Measurements from ENCODE around the gene TSFM. TPM values are rescaled to one million over a fixed set of nuclear protein-coding genes. Genes with fewer than 3 reads are reported as not detected.

The TSFM gene
- total and polyA plus RNA-seq, 2 of the 13 experiments (the other 11 are each of a cell fraction or from before 2014, with no cell fraction given), result 29.8 to 68.3 TPM

GRCh38 chr12:57767305-57767698 lies 15.3 kb upstream of the TSFM start:
- intact Hi-C loops (cut with micrococcal nuclease; ENCODE audit: unreplicated experiment), result no loop called here
- Histone ChIP-seq H3K9me3 (ENCODE audit: low read length) (no peaks in the 10 kb centered on the region), H4K20me1 (ENCODE audit: insufficient read depth, low read length) (no peaks in the 10 kb centered on the region), H3K9ac (ENCODE audit: insufficient read depth, low read depth, low read length) (no peak overlapping the region), H3K79me2 (ENCODE audit: insufficient read depth, low read length) (peaks cover 13% of the 10 kb centered on the region), H3K4me3 (replicated peaks in 1 of 3; ENCODE audit: insufficient read depth in 1 of 3, low read depth in 2 of 3, low read length in 3 of 3) (no peak overlapping the region), H3K4me1 (ENCODE audit: insufficient read depth, low read length) (peaks cover 36% of the 10 kb centered on the region), H3K27me3 (ENCODE audit: control insufficient read depth in 1 of 2, insufficient read depth in 2 of 2, low read length in 2 of 2) (peaks cover 0 to 6% of the 10 kb centered on the region in 2 experiments; a peak in 2 of 5 replicates), H3K27ac (ENCODE audit: extremely low read length, insufficient read depth, low read length) (no peak overlapping the region), H3K4me2 (ENCODE audit: low read depth, low read length) (no peak overlapping the region), H2AFZ (ENCODE audit: low read length) (no peak overlapping the region), H3K36me3 (replicated peaks in 1 of 2; ENCODE audit: control insufficient read depth in 1 of 2, insufficient read depth in 2 of 2, low read length in 2 of 2) (peaks cover 14 to 18% of the 10 kb centered on the region in 2 experiments)
- ATAC-seq (no peak), DNase-seq (ENCODE audit: low spot score) (no peak), FAIRE-seq (no peak)
- no peak for TF ChIP-seq ZNF720 (CRISPR knock-in tag; IDR thresholded peaks at IDR 0.05)
- peak; percentile 44; the same call in 1 of the 2 replicates for TF ChIP-seq POLR2AphosphoS2 (IDR thresholded peaks at IDR 0.05; ENCODE audit: low read depth, low read length)
- TF ChIP-seq CSRNP2 (CRISPR knock-in tag; conservative IDR thresholded peaks at IDR 0.05; ENCODE audit: low read depth), result no peak
- TF ChIP-seq POLR2G (IDR thresholded peaks at IDR 0.05; ENCODE audit: low read depth, low read length), result 0 out of 2 replicates have a peak, but pooled peaks have one; percentile 3
- CTCF ChIA-PET (ENCODE audit: low intra/inter-chr PET ratio, low total read pairs), result no interaction called here
- in situ Hi-C loops (cut with HindIII; ENCODE audit: extremely low pct_ligation_motif_present, low pct_unique_long_range_greater_than_20kb), result no loop called here
- no TSS peak for BruUV-seq (replicated peaks)
- POLR2A ChIA-PET, result interaction anchor here (2.0 kb wide), 1 partner anchor 11 kb away, joined by 9 read pairs; no protein-coding TSS in a partner anchor

GRCh38 chr12:57767876-57768275 lies 14.7 kb upstream of the TSFM start:
- in situ Hi-C loops (cut with HindIII; ENCODE audit: extremely low pct_ligation_motif_present, low pct_unique_long_range_greater_than_20kb), result no loop called here
- POLR2A ChIA-PET, result no interaction called here
- no TSS peak for BruUV-seq (replicated peaks)

More at GRCh38 chr12:57767876-57768275, 14.7 kb upstream of the TSFM start:
- H3K4me2 ChIP-seq (ENCODE audit: low read depth, low read length), result no peak overlapping the region
- H2AFZ ChIP-seq (ENCODE audit: low read length), result no peak overlapping the region
- H3K79me2 ChIP-seq (ENCODE audit: insufficient read depth, low read length), result peaks cover 14% of the 10 kb centered on the region
- no peak overlapping the region for H3K4me3 ChIP-seq (replicated peaks in 1 of 3; ENCODE audit: insufficient read depth in 1 of 3, low read depth in 2 of 3, low read length in 3 of 3)
- peaks cover 0 to 6% of the 10 kb centered on the region in 2 experiments; a peak in 2 of 5 replicates for H3K27me3 ChIP-seq (ENCODE audit: control insufficient read depth in 1 of 2, insufficient read depth in 2 of 2, low read length in 2 of 2)
- H3K9ac ChIP-seq (ENCODE audit: insufficient read depth, low read depth, low read length), result no peak overlapping the region
- TF ChIP-seq FOXA3 (CRISPR knock-in tag; IDR thresholded peaks at IDR 0.05), result no peak
- no peak for TF ChIP-seq FOXK2 (IDR thresholded peaks at IDR 0.05)
- TF ChIP-seq FOSL1 (CRISPR knock-in tag; IDR thresholded peaks at IDR 0.05; ENCODE audit: borderline replicate concordance), result no peak
- no peak for TF ChIP-seq HHEX (CRISPR knock-in tag; IDR thresholded peaks at IDR 0.05)
- no peak for TF ChIP-seq NR2F2 (IDR thresholded peaks at IDR 0.05; ENCODE audit: borderline replicate concordance, low read depth)
- TF ChIP-seq ZBTB2 (CRISPR knock-in tag; IDR thresholded peaks at IDR 0.05; ENCODE audit: low read depth), result no peak
- FAIRE-seq (no peak), ATAC-seq (no peak), DNase-seq (ENCODE audit: low spot score) (no peak)
- intact Hi-C loops (cut with micrococcal nuclease; ENCODE audit: unreplicated experiment), result no loop called here
- H3K36me3 ChIP-seq (replicated peaks in 1 of 2; ENCODE audit: control insufficient read depth in 1 of 2, insufficient read depth in 2 of 2, low read length in 2 of 2), result peaks cover 14 to 18% of the 10 kb centered on the region in 2 experiments
- no peaks in the 10 kb centered on the region for H4K20me1 ChIP-seq (ENCODE audit: insufficient read depth, low read length)
- 88% methylated on average over 3 of the region's 3 CpGs for WGBS (ENCODE audit: low lambda C conversion rate)
- H3K27ac ChIP-seq (ENCODE audit: extremely low read length, insufficient read depth, low read length), result no peak overlapping the region
- no peaks in the 10 kb centered on the region for H3K9me3 ChIP-seq (ENCODE audit: low read length)
- H3K4me1 ChIP-seq (ENCODE audit: insufficient read depth, low read length), result peaks cover 36% of the 10 kb centered on the region
- CTCF ChIA-PET (ENCODE audit: low intra/inter-chr PET ratio, low total read pairs), result no interaction called here
